GM18517 (cell line): ENCODE data around the gene GPD1L.
"Not testable (repeated sequence)": the region's sequence is repeated elsewhere in the genome, so short reads cannot be mapped to it uniquely, and the experiment has no call there.

ENCODE experiments used
- ATAC-seq: cut with Tn5 transposase; IDR thresholded peaks from one replicate; pipeline ENCODE4 v1.9.1; 2021; ENCODE audit warnings: mild to moderate bottlenecking, moderate library complexity; ENCODE audit not compliant: unreplicated experiment

Gene GPD1L

DNA sequence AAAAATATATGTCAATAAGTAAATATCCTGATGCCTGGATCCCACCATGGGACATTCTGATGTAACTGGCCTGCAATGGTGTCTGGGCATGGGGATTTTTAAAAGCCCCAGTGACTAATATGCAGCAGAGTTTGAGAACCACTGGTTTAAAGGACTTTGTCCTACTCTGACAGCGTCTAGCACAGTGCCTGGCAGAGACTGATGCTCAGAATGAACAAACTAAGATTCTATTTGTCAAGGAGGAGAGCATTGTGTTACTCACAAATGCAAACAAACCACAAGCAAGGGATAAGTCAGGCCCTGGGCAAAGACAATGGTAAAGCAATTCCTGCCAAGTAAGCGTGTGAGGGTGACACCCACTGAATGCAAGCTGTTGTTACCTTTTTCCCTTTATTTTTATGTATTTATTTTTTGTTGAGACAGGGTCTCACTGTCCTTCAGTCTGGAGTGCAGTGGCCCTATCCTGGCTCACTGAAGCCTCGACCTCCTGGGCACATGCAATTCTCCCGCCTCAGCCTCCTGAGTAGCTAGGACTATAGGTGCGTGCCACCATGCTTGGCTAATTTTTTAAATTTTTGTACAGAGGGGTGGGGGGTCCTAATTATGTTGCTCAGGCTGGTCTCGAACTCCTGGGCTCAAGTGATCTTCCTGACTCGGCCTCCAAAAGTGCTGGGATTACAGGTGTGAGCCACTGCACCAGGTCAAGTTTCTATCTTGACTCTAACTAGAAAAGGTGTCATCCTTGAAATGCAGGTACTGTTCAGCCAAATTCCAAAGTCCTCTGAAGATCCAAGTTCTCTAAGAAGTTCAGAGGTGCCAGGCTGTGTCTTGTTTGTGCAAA lies 909 bp upstream of the GPD1L start:
- no peak for ATAC-seq

DNA sequence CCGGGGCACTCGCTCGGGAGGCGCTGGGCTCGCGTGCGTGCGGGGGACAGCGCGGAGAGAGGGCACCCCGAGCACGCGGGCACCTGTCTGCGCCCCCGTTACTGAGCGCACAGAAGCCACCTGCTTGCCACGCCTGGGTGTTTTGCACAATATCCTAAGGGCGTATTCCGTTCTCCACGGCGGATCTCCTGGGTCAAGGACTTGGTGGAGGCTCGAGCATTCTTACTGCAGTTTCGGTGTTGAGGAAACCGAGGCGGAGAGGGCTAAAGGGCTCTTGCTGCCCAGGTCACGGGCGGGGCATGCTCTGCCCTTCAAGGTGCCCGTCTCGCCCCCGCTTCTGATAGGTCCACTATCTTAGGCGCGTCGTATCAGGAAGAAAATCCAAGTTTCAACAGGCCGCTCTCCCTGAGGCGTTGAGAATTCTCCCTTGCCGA lies 526 bp downstream of the GPD1L start:
- ATAC-seq = no peak

DNA sequence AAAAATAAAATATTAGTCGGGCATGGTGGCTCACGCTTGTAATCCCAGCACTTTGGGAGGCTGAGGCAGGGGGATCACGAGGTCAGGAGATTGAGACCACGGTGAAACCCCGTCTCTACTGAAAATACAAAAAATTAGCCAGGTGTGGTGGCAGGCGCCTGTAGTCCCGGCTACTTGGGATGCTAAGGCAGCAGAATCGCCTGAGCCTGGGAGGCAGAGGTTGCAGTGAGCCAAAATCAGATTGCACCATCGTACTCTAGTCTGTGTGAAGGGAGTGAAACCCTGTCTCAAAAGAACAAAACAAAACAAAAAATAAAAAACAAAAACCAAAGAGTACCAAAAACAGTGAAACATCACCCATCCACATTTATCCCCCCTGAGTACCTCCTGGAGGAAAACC lies 1.8 kb downstream of the GPD1L start:
- ATAC-seq = not testable (repeated sequence)

DNA sequence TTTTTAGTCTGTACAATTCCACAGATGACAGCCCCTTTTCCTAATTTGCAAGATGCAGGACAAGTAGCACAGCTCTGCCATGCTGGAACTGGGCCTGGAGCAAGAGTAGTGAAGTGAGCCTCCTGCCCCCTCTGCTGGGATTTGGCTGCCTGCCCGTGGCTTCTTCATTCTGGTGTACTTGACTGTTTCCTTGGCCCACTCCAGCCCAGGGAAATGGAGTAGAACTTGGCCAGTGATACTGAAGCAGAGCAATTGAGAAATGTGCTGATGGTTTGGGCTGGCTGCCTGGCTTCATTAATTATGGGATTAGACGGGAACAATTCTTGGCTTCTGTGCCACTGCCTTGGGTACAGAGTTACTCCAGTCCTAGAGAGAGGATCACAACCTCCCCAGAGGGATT lies 2.8 kb downstream of the GPD1L start:
- no peak for ATAC-seq

DNA sequence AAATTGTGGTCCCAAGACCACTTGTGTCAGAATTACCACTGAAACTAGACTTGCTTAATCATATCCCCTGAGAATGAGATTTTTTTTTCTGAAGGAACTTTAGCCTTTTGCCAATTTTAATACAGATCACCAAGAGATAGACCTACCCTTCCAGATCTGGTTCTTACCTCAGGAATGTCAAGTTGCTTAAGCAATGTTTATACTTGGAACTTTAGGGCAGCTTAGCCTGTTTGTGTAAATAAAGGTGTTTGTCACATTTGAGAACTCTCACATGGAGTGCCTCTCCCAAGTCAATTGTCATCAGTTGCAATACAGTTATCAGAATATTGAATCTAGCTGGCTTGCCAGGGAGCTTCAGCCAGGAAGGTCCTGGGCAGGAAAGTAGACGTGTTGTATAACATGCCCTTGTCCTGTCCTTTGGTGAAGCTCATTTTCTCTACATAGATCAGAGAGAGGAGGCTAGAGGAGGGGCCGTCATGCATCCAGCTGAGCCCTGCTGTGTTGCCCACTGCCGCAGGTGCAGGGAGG lies 3.9 kb downstream of the GPD1L start:
- ATAC-seq = no peak

DNA sequence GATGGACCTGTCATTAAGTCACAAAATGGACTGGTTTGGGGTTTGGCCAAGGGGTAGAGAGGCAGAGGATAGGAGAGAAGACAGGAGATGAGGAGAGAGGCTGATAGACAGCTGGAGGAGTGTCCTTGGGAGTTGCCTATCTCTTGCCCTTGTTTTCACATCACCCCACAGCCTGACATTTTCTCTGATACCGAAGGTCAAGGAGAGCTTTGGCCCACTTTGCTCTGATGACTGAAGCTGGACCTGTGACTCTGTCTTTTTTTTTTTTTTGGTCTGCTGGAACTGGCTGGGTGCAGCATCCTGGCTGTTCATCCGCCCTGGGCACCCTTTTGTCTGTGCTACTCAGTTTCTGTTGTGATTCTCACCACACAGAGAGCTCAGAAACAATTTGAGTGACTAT lies 5.1 kb downstream of the GPD1L start:
- no peak for ATAC-seq

DNA sequence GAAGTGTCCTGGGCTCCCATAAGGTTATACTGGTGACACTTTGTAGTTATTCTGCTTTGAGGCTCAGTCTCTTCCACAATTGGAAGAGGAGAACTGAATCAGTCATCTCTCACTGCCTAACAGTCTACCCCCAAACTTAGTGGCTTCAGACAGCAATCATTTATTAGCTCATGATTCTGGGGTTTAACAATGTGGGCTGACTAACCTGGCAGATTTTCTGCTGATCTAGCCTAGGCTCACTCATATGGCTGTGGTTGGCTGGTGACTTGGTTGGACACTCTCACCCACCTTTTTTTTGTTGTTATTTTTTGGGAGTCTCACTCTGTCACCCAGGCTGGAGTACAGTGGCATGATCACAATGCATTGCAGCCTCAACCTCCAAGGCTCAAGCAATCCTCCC lies 7.1 kb downstream of the GPD1L start:
- no peak for ATAC-seq

DNA sequence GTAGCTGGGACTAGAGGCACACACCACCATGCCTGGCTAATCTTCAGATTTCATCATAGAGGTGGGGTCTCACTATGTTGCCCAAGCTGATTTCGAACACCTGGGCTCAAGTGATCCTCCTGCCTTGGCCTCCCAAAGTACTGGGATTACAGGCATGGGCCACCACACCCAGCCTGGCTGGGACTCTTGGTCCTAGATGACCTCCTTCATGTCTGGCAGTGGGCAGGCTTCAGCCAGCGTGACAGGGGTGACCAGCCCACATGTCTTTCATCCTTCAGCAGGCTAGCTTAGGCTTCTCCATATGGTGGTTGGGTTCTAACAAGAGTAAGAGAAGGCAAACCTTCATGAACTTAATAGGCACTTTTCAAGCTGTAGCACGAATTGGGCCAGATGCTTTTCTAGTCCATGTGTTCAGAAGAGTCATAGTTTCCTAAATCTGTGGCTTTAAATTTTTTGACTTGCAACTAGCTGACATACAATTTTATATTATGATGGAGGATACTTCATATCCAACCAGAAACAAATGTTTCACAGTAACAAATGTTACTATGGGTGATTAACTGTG lies 7.6 kb downstream of the GPD1L start:
- no peak for ATAC-seq

DNA sequence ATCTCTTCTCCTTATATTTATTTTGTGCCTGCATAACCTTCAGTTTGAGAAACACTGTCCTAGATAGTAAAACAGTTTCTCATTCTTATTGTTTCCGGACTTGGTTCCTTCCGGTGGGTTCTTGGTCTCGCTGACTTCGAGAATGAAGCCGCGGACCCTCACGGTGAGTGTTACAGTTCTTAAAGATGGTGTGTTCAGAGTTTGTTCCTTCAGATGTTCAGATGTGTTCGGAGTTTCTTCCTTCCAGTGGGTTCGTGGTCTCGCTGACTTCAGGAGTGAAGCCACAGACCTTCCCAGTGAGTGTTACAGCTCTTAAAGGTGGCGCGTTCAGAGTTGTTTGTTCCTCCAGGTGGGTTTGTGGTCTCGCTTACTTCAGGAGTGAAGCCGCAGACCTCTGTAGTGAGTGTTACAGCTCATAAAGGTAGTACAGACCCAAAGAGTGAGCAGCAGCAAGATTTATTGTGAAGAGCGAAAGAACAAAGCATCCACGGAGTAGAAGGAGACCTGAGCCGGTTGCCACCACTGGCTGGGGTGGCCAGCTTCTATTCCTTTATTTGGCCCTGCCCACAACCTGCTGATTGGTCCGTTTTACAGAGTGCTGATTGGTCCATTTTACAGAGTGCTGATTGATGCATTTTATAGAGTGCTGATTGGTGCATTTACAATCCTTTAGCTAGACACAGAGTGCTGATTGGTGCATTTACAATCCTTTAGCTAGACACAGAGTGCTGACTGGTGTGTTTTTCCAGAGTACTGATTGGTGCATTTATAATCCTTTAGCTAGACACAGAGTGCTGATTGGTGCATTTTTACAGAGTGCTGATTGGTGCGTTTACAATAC lies 8.3 kb downstream of the GPD1L start:
- not testable (repeated sequence) for ATAC-seq

DNA sequence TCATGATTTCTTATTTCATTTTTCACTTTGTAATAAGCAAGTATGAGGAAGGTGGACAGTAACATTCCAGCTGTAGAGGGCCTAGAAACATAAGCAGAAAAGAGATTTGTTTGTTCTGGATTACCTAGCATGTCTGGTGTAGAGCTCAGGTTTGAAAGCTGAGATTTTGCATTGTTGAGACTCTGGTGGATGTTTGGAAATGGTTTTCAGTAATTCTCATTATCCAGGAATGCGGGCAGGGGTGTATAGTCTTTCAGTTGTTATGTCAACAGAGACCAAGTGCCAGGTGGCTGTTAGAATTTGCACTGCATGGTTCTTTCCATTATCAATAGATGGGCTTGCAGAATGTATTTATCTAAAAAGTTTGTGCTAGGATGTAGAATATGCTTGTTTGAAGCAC lies 10.9 kb downstream of the GPD1L start:
- ATAC-seq = no peak

DNA sequence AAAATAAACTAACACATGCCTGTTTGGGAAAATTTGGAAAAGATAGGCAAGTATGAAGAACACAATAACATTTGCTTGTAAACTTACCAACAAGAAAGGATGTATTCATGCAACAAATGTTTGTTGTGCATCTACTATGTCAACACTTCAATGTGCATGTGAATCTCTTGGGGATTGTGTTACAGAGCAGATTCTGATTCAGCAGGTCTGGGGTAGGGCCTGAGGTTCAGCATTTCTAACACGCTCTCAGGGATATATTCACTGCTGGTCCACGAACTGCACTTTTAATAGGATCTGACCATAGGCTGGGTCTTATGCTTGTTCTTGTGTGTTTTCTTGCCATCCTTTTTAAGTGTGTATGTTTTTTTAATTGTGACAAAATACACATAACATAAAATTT lies 11.8 kb downstream of the GPD1L start:
- ATAC-seq = no peak

DNA sequence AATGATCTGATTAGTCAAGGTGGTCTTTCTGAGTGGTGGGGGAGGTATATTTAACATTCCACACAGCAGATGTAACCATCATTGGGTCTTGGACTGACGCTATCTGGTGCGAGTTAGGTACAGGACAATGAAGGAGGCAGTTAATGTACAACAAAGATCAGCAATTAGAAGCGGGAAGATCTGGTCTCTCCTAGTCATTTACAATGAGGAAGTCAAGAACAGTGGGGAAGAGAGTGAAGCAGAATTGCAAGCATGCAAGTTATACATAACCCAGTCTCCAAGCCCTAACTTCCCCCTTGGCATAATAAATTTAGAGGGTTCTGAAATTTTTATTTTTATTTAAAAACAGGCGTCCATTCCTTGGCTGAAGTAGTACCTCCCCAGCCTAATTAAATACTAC lies 14.1 kb downstream of the GPD1L start:
- no peak for ATAC-seq

DNA sequence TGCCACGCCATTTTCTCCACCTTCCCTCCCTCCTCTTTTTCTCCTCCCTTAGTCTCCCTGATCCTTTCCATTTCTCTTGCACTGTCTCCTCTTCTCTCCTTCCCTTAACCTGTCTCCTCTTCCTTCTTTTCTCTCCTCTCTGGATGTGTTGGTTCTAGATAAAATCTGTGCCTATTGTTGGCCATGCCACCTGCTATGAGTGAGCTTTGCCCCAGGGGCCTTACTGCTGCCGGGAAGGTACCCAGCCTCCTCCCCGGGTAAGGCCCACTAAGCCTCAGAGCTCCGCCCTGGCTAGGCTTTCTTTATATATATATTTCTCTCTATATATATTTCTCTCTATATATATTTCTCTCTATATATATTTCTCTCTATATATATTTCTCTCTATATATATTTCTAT lies 14.7 kb downstream of the GPD1L start:
- no peak for ATAC-seq

DNA sequence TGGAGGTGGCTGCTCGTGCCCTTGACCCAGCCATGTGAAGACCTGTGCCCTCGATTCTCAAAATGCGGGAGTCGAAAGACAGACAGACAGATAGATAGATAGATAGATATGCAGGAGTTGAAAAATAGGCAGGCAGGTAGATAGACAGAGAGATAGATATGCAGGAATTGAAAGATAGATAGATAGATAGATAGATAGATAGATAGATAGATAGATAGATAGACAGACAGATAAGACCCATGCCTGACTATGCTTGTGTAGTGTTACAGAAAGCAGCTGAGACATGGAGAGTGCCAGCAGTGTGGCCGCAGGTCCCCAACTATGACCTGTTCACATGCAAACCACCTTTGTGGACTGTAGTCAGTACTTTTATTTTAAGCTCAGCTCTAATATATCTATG lies 17.2 kb downstream of the GPD1L start:
- no peak for ATAC-seq

DNA sequence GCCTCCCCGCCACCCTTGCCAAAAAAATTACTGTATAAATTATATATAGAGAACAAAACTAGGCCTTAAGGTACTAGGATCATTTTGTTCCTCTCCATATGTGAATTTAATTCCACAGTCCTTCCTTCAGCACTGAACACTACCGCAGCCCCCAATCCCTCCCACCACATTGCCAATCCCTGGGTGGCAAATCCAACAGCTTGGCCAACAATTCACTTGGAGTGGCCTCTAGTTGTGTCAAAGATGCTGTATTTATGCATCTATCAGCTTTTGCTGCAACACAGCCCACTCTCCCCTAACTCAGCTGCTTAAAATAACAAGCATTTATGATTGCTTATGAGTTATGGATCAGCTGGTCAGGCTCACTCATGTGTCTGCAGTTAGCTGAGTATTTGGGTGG lies 18.6 kb downstream of the GPD1L start:
- ATAC-seq = no peak

DNA sequence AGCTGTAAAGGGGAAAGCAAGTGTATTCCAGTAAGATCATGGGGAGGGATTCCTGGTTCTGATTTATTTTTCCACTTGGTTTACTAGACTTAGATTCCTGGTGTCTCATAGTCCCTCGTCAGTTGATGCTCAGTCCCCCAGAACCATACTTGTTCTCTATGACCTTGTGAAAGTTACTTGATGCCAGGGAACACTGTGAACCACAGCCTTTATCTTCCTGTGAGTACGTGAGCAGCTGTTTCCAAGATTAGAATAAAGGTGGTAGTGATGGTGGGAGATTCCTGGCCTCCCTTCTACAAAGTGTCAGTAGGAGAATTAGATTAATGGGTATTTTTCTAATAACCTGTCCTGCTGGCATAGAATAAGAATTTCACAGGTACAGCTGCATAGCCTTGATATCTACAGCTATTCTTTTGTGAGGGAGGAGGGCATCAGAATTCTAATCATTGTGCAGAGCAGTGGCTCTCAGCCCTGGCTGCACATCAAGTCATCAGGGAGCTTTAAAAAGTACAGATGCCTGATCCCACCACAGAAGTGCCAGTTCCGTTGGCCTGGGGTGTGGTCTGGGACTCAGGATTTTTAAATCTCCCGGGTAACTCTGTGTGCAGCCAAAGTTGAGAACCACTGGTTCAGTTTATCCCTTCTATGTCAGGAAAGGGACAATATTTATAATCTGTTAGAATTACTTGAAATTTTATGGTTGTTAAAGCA lies 20.0 kb downstream of the GPD1L start:
- ATAC-seq = no peak

DNA sequence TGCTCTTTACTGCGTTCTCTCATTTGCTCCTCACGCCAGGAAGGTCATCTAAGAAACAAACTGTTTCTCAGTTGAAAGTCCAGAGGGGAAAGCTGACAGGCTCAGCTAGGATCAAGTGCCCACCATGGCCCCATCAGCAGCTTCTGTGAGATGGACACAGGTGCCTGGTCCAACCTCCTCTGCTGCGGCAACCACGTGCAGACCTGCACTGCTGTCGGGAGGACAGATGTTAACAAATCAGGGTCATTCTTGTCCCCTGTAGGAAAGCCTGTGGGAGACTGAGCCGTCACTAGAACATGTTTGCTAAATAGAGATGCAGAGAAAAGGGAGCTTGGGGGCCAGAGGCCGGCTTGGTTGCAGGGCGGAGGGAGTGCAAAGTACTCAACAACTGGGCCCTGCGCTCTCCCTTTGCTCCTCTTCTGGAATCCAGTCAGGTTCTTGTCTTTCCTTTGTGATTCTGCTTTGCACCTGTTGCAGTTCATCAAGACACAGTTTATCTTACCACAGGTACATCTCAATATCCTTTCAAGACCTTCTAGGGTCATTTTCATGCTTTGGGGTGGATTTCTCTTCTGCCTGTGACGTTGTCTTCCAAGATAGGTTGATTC lies 20.9 kb downstream of the GPD1L start:
- ATAC-seq = no peak

DNA sequence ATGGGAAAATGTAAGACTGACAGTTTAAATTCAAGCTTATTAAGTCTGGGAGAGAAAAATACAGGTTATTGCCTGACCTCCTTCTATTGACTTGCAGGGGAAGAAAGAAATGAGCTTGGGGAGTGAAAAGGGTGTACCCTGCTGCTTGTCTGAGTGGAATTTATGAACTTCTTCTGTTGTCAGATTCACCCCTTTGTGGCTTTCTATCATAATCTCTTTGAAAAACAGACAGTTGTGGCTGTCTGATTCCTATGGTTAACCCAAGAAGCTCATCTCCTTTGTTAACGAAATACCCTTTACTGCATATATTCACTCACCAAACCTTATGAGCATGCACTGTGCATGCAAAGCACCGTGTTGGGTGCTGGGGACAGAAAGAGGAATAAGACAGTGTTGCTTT lies 22.5 kb downstream of the GPD1L start:
- no peak for ATAC-seq

DNA sequence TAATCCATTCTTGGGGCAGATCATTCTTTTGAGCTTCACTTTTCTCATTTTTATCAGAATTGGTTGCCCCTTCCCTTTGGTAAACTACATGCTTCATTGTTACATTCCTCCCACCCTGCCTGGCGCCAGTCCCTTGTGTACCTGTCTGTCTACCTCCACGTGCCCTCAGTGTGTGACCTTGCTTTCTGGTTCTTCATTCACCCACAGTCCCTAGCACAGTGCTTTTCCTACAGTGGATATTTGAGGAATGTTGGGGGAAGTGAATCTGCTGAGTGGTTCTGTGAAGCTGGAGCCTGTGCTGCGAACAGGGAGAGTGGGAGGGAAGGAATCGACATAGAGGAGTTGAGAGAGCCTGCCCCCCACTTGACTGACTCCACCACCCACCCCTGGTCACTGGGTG lies 23.4 kb downstream of the GPD1L start:
- no peak for ATAC-seq

DNA sequence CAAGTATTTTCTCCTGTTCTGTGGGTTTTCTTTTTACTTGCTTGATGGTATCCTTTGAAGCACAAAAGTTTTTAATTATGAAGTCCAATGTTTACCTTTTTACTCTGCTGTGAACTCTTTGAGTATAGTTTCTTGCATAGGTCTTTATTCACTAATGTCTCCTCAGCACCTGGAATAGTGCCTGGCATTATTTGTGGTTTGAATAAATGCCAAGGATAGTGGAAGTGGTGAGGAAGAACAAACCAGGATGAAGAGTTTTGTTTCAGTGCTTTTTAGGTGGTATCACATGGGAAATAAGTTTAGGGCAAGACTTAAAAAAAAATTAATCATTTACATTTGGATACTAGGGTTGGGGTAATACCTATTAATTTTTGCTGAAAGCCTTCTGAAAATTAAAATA lies 25.7 kb downstream of the GPD1L start:
- no peak for ATAC-seq

DNA sequence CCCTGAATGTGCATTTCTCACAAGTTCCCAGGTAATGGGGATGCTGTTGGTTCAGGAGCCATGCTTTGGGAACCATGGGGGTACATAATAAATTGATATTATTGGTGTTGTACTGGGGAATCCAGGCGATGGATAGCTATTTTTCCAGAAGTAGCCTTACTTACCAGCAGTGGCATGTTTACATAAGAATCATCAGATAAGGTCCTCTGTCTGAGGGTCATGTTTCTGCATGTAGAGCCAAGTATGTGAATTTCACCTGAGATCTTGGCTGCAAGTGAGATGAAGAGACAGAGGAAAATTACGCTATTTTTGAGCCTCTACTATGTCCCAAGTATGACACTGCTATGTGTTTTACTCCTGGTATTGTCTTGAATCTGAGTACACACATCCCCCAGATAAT lies 26.3 kb downstream of the GPD1L start:
- no peak for ATAC-seq
